ES-I3 (cell line): ENCODE measurements around the gene POLE4.

ENCODE experiments used
- H3K36me3 ChIP-seq: 2 replicates; pipeline ENCODE4 v1.6.1; 2013; ENCODE audit warnings: mild to moderate bottlenecking, low read length, control low read depth, moderate library complexity; ENCODE audit not compliant: insufficient read depth
- H3K4me1 ChIP-seq: 2 replicates; pipeline ENCODE4 v1.6.1; 2013; ENCODE audit warnings: mild to moderate bottlenecking, control low read depth, low read length; ENCODE audit not compliant: insufficient read depth
- H3K9ac ChIP-seq: 2 replicates; pipeline ENCODE4 v1.6.1; 2013; ENCODE audit warnings: low read depth, mild to moderate bottlenecking, low read length, moderate library complexity
- H3K9me3 ChIP-seq: 2 replicates; pipeline ENCODE4 v1.6.1; 2013; ENCODE audit warnings: mild to moderate bottlenecking, low read length, moderate library complexity; ENCODE audit not compliant: control insufficient read depth, insufficient read depth

Gene POLE4

GRCh38 chr2:75002007-75002406, 43.6 kb downstream of the POLE4 start:
- Histone ChIP-seq H3K9me3 (no peaks in the 10 kb centered on the region), H3K36me3 (no peaks in the 10 kb centered on the region), H3K9ac (no peak overlapping the region), H3K4me1 (no peaks in the 10 kb centered on the region)

- no peaks in the 10 kb centered on the region for H3K4me1 ChIP-seq
- no peaks in the 10 kb centered on the region for H3K9me3 ChIP-seq
- no peaks in the 10 kb centered on the region for H3K36me3 ChIP-seq
- no peak overlapping the region for H3K9ac ChIP-seq
These were observed 44.8 kb downstream of the POLE4 start for GRCh38 chr2:75003276-75003675.

GRCh38 chr2:75003773-75004172, 45.3 kb downstream of the POLE4 start:
- H3K9ac ChIP-seq: no peak overlapping the region
- no peaks in the 10 kb centered on the region for H3K9me3 ChIP-seq
- H3K36me3 ChIP-seq: no peaks in the 10 kb centered on the region
- 0 out of 2 replicates have a peak, but pooled peaks cover 4% of the 10 kb centered on the region for H3K4me1 ChIP-seq

- Histone ChIP-seq H3K36me3 (no peaks in the 10 kb centered on the region), H3K4me1 (peaks cover 9% of the 10 kb centered on the region; the same call in 1 of the 2 replicates), H3K9me3 (no peaks in the 10 kb centered on the region), H3K9ac (no peak overlapping the region)
These were observed 47.6 kb downstream of the POLE4 start for GRCh38 chr2:75006041-75006440.

GRCh38 chr2:75007061-75007460, 48.6 kb downstream of the POLE4 start:
- H3K9ac ChIP-seq: no peak overlapping the region
- H3K36me3 ChIP-seq: no peaks in the 10 kb centered on the region
- H3K4me1 ChIP-seq: peaks cover 9% of the 10 kb centered on the region; the same call in 1 of the 2 replicates
- no peaks in the 10 kb centered on the region for H3K9me3 ChIP-seq

GRCh38 chr2:75007819-75008218, 49.4 kb downstream of the POLE4 start:
- no peak overlapping the region for H3K9ac ChIP-seq
- no peaks in the 10 kb centered on the region for H3K9me3 ChIP-seq
- no peaks in the 10 kb centered on the region for H3K36me3 ChIP-seq
- peaks cover 9% of the 10 kb centered on the region; the same call in 1 of the 2 replicates for H3K4me1 ChIP-seq

- Histone ChIP-seq H3K36me3 (no peaks in the 10 kb centered on the region), H3K4me1 (peaks cover 9% of the 10 kb centered on the region; the same call in 1 of the 2 replicates), H3K9me3 (no peaks in the 10 kb centered on the region), H3K9ac (no peak overlapping the region)
These were observed 52.1 kb downstream of the POLE4 start for GRCh38 chr2:75010571-75010970.

GRCh38 chr2:75012080-75012479, 53.6 kb downstream of the POLE4 start:
- H3K4me1 ChIP-seq: peaks cover 9% of the 10 kb centered on the region; the same call in 1 of the 2 replicates
- no peaks in the 10 kb centered on the region for H3K9me3 ChIP-seq
- H3K9ac ChIP-seq: no peak overlapping the region
- no peaks in the 10 kb centered on the region for H3K36me3 ChIP-seq

GRCh38 chr2:75018162-75018561, 59.7 kb downstream of the POLE4 start:
- Histone ChIP-seq H3K36me3 (no peaks in the 10 kb centered on the region), H3K9me3 (no peaks in the 10 kb centered on the region), H3K9ac (no peak overlapping the region), H3K4me1 (peaks cover 7% of the 10 kb centered on the region)
